Activated naive CD8-positive, alpha-beta T cell treated with anti-CD3 and anti-CD28 coated beads, Interleukin-2, amount 10 ng/mL, durations not matched to agents 7 days and 5 days (primary cell): ENCODE data around the gene SLC30A10. TPM values are rescaled to one million over a fixed set of nuclear protein-coding genes. Genes with fewer than 3 reads are reported as not detected.
"Not testable (repeated sequence)": the region's sequence is repeated elsewhere in the genome, so short reads cannot be mapped to it uniquely, and the experiment has no call there.

ENCODE experiments used
- ATAC-seq: fragments of 150-1000 bp; cut with Tn5 transposase; one replicate; pipeline ENCODE4 v1.10.0; 2021; ENCODE audit warnings: low read depth, moderate library complexity
- POLR2A ChIA-PET: fragments of 350-600 bp; sonication (Branson Sonifier 250); formaldehyde crosslinking; loops from one replicate; lab custom pipeline; 2021; ENCODE audit warnings: antibody characterized with exemption; lab: Charles Lee
- DNase-seq: peaks from one replicate; pipeline ENCODE4 v3.0.0; 2021
- H3K27ac Mint-ChIP-seq: one replicate; pipeline ENCODE4 v1.8.0; 2022; ENCODE audit warnings: mild to moderate bottlenecking, mixed read lengths
- H3K27me3 Mint-ChIP-seq: one replicate; pipeline ENCODE4 v1.8.0; 2022; ENCODE audit warnings: mild to moderate bottlenecking, moderate library complexity, mixed read lengths
- H3K36me3 Mint-ChIP-seq: one replicate; pipeline ENCODE4 v1.8.0; 2021; ENCODE audit warnings: mild to moderate bottlenecking, mixed read lengths
- H3K4me1 Mint-ChIP-seq: one replicate; pipeline ENCODE4 v1.8.0; 2021; ENCODE audit warnings: mixed read lengths
- H3K4me3 Mint-ChIP-seq: one replicate; pipeline ENCODE4 v1.8.0; 2022; ENCODE audit warnings: mild to moderate bottlenecking, moderate library complexity, mixed read lengths
- H3K9me3 Mint-ChIP-seq: one replicate; pipeline ENCODE4 v1.8.0; 2021; ENCODE audit warnings: mixed read lengths
- total RNA-seq, 2 experiments: library from RNA; stranded (reverse); gene quantifications; one replicate each; pipeline ENCODE4 v1.2.3, GENCODE V29; 2021

SLC30A10 gene
- total RNA-seq, 2 experiments from 2014 or later: not detected

DNA sequence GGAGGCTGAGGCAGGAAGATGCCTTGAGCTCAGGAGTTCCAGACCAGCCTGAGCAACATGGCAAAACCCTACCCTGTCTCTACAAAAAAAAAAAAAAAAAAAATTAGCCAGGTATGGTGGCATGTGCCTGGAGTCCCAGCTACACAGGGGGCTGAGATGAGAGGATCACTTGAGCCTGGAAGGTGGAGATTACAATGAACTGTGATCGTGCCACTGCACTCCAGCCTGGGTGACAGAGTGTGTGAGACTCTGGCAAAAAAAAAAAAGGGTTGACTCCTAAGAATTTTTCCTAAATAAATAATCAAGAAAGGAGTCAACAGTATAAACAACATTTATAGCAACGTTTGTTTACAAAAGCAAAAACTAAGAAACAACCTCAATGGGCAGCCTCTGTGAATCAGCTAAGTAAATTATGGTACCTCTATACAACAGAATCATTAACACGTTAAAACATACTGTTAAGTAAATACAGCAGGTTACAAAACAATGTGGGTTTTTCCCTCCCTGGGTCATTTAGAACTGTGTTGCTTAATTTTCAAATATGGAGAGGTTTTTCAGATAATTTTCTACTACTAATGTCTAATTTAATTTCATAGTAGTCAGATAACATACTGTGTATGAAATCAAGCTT is 56.8 kb downstream of the SLC30A10 start:
- no peaks in the 10 kb centered on the region for H3K27me3 Mint-ChIP-seq
- POLR2A ChIA-PET: no interaction called here
- no peaks in the 10 kb centered on the region for H3K36me3 Mint-ChIP-seq
- H3K4me3 Mint-ChIP-seq: no peak overlapping the region
- no peak for DNase-seq
- no peak for ATAC-seq
- no peak overlapping the region for H3K27ac Mint-ChIP-seq
- no peaks in the 10 kb centered on the region for H3K4me1 Mint-ChIP-seq
- no peaks in the 10 kb centered on the region for H3K9me3 Mint-ChIP-seq

DNA sequence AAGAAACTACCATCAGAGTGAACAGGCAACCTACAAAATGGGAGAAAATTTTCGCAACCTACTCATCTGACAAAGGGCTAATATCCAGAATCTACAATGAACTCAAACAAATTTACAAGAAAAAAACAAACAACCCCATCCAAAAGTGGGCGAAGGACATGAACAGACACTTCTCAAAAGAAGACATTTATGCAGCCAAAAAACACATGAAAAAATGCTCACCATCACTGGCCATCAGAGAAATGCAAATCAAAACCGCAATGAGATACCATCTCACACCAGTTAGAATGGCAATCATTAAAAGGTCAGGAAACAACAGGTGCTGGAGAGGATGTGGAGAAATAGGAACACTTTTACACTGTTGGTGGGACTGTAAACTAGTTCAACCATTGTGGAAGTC is 59.7 kb downstream of the SLC30A10 start:
- H3K4me3 Mint-ChIP-seq, DNase-seq, H3K36me3 Mint-ChIP-seq, H3K9me3 Mint-ChIP-seq, H3K27me3 Mint-ChIP-seq, POLR2A ChIA-PET, H3K27ac Mint-ChIP-seq, H3K4me1 Mint-ChIP-seq, ATAC-seq: not testable (repeated sequence)

Other genes starting within 250 kb of the SLC30A10 start
- gene EPRS1, start 117.9 kb upstream of the SLC30A10 start, total RNA-seq: 100 to 1,000 TPM; 111 to 117 TPM
- 10 to 100 TPM; 18.4 to 23.3 TPM for gene BPNT1, start 161.2 kb upstream of the SLC30A10 start, total RNA-seq
- 10 to 100 TPM; 48.7 to 49.0 TPM for gene IARS2, start 165.6 kb upstream of the SLC30A10 start, total RNA-seq